NCI-H345 (cell line): ENCODE measurements around the gene ZNF584.

Experiments used
- DNase-seq: peaks from one replicate; lab custom pipeline; 2025; lab: John Stamatoyannopoulos, UW

The ZNF584 gene

GRCh38 chr19:58385891-58386575, 22.4 kb upstream of the ZNF584 start:
- no peak for DNase-seq

GRCh38 chr19:58386576-58387337, 21.7 kb upstream of the ZNF584 start, which contains the start of gene RPS5:
Gene RPS5, plus strand, starts transcription at chr19:58387269. Its CDS starts 869 bp downstream, at chr19:58388138.
- DNase-seq = peak; percentile 96

- no peak for DNase-seq
These were observed 20.9 kb upstream of the ZNF584 start for GRCh38 chr19:58387338-58388174.

GRCh38 chr19:58388175-58388526, 20.3 kb upstream of the ZNF584 start:
- DNase-seq = no peak

GRCh38 chr19:58392945-58393724, 15.3 kb upstream of the ZNF584 start:
- DNase-seq = no peak

GRCh38 chr19:58393725-58394033, 14.8 kb upstream of the ZNF584 start:
- DNase-seq = no peak

- DNase-seq = no peak
These were observed 13.6 kb upstream of the ZNF584 start for GRCh38 chr19:58394821-58395219.

- peak; percentile 8 for DNase-seq
These were observed 13.1 kb upstream of the ZNF584 start, which contains the start of gene RNF225 for GRCh38 chr19:58395220-58395978. Gene RNF225, plus strand, starts transcription at chr19:58395656. Its CDS starts 434 bp downstream, at chr19:58396090.

- DNase-seq = no peak
These were observed 12.3 kb upstream of the ZNF584 start for GRCh38 chr19:58395979-58396627.

GRCh38 chr19:58396691-58397532, 11.5 kb upstream of the ZNF584 start:
- no peak for DNase-seq

GRCh38 chr19:58397533-58398037, 10.9 kb upstream of the ZNF584 start:
- DNase-seq = no peak

GRCh38 chr19:58398087-58398486, 10.4 kb upstream of the ZNF584 start:
- DNase-seq = no peak

GRCh38 chr19:58398545-58398944, 9.9 kb upstream of the ZNF584 start:
- DNase-seq = no peak

GRCh38 chr19:58399903-58400302, 8.5 kb upstream of the ZNF584 start:
- DNase-seq = no peak

GRCh38 chr19:58400316-58400915, 8.0 kb upstream of the ZNF584 start:
- DNase-seq = peak; percentile 47

GRCh38 chr19:58400916-58401839, 7.3 kb upstream of the ZNF584 start:
- DNase-seq = peak; percentile 98

GRCh38 chr19:58401840-58402421, 6.5 kb upstream of the ZNF584 start:
- no peak for DNase-seq
